GM19467 (cell line): ENCODE results near the gene ANKRD6.

Experiments
- ATAC-seq: cut with Tn5 transposase; IDR thresholded peaks from one replicate; pipeline ENCODE4 v1.9.1; 2021; ENCODE audit warnings: mild to moderate bottlenecking, moderate library complexity; ENCODE audit not compliant: unreplicated experiment

Gene ANKRD6

DNA sequence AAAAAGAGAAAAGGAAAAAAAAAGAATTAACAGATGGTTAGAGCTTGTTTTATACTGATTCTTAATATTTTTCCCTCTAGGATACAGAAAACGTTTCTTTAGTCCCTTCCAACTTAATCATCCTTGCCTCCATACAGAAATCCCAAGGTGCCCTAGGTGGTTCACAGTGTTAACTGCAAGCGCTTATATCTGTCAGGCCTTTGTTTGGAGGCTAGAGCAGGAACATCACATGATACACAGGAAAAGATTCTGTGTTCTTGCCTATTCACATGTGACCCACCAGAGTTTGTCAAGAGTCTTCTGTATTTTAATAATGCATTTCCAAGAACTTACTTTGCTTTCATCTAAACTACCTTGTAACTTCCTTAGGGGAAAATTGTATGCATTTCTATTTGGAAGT lies 31.3 kb downstream of the ANKRD6 start:
- no peak for ATAC-seq

DNA sequence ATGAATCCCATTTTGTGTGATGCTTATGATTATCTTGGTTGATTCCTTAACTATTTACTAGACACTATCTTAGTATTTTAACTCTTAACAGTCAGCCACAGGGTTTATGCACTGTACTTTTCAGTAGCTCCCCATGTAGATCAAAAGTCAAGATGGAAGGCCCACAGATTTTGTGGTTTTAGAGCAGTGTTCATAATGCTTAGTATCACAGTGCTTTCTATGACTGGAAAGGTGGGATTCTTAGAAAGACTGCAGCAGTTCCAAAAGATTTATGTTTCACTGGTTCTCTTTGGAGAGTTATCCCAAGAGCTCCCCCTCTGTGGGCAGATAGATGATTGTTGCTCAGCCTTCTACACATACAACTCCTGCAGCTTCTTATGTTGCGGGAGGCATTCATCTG lies 34.5 kb downstream of the ANKRD6 start:
- no peak for ATAC-seq

DNA sequence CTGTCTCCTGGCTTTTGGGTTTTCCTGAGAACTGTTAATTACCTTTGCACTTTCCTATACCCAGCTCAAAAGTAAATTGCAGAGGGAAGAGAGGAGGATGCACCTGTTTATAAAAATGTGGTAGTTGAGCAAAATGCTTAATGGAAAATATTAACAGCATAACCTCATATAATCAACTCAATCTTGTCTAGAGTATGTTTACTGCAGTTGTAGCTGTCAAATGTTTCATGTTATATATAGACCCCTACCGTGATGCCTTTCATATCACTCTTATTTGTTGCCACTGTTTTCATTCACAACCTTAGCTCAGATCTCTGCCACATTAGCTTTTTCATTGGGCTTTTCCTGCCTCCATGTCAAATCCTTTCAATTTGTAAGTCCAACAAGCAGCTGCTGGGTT lies 36.0 kb downstream of the ANKRD6 start:
- no peak for ATAC-seq

DNA sequence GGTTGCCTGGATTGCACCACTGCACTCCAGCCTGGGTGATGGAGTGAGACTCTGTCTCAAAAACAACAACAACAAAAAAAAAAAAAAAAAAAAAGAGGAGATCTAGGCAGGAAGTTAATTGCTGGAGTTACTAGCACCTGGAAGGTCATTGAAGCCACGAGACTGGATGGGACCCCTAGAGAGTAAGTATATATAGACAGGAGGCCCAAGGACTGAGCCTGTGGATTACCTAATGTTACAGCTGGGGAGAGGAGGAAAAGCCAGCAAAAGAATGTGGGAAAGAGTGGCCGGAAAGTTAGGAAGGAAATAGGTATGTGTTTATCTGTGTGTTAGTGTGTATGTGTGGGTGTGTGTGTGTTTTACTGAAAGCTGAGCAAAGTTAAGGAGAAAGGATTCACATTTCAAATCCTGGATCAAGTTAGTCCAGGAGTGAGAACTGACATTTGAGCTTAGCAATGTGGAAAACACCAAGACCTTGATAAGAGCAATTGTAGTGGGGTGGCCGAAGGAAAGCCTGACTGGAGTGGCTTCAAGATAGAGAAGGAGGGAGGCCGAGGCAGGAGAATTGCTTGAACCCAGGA lies 38.4 kb downstream of the ANKRD6 start:
- ATAC-seq: no peak

DNA sequence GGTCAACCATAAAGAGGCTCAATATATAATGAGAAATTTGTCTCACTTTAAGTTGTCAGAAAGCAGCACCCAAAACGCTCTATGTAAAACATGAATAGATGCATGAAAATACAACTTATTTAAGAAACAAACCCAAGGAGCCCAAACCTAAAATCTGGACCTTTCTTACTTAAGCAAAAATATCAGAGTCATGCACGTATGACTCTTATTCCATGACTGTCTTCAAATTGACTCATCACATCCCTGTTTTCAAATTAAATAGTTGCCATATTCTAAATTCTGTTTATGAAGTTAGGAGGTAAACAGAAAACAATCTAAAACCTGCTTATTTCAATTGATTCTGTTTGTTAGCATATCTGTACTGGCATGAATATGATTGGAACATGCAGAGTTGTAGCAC lies 42.1 kb downstream of the ANKRD6 start:
- ATAC-seq: no peak

DNA sequence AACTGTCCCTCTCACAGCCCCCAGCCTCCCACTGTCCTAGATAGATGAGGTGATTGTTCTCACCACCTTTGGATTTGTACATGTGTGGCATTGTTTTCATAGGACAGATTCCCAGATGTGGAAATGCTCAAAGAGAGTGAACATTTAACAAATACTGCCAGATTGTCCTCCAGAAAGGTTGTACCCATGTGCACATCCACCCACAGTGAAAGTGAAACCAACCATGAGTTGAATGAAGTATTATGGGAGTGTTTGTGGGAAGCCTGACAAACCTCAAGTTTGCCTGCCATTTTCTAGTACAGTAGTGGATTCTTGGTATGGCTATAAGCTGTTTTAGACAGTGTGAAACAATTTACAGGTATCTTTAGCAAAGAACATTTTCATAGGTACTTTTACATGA lies 42.7 kb downstream of the ANKRD6 start:
- ATAC-seq: no peak

DNA sequence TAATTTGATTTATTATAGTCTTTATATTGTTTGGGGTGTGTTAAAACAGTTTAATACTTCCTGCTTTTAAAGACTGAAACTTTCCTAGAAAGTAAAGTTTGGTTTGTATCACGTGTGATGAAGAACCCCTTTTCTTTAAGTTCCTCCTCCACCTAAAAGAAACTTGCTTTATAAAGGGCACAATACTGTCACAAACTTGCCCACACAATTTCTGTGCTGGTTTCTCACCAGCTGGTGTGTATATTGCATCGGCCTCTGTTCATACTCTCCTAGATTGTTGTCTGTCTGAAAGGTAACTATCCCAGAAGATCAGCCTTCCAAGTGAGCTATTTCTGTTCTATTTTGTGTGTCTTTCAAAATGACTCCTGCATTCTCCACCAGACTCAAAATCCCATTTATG lies 46.9 kb downstream of the ANKRD6 start:
- no peak for ATAC-seq

DNA sequence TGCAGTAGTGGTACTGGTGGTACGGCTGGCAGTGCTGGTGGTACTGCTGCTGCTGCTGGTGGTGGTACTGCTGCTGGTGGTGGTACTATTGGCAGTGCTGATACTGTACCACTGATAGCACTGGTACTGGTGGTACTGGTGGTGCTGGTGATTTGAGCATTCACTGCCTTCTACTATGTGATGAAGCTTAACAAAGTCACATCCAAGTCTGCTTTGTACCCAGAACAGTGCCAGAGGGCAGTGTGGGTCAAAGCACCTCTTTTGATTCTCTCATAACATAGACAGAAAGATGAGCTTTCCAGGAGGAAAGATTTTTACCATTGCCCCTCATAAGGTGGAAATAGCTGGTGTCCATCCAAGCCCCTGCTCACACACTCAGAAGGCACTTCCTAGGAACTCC lies 48.7 kb downstream of the ANKRD6 start:
- ATAC-seq: no peak

DNA sequence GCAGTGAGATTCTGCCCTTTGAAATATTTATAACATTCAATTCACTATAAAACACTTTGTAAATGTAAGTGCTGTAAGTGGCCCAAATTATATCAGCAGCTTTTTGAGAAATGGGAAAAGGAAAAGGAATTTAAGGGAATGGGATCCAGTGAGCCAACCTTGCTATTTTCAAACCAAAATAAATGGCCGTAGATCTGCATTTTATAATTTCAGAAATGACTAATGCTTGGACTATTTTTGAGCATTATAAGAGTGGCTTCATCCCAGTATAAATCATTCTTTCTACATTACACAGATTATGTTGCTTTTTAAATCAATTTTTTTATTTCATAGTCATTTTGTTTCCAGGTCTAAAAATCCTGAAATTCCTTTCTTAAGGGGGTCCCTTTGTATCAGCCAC lies 49.2 kb downstream of the ANKRD6 start:
- ATAC-seq: no peak

DNA sequence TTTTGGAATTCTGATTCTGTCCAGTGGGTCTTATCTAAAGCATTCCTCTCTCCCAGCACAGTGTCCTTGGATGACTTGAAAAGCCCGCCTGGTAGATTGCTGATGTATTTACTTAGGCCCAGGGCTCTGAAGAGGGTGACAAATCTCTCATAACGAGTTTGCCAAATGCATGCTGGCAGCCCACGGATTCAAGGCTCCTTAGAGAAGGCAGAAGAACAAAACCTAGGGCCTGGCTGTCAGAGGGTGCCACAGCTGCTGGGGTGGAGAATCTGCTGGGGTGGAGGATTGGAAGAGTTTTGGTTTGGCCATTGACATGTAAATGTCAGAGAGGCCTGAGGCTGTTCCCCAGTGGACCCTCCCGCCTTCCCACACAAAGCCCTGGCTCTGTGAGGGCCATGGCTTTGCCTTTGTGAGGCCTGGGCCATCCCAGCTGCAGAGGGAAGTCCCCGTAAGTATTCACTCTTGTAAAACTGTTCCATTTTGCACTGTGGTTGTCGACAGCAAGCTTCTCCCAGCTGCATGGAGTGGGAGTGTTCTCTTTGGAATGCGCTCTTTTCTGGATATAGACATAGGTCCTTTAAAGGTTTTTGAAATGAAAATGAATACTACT lies 50.3 kb downstream of the ANKRD6 start:
- no peak for ATAC-seq

DNA sequence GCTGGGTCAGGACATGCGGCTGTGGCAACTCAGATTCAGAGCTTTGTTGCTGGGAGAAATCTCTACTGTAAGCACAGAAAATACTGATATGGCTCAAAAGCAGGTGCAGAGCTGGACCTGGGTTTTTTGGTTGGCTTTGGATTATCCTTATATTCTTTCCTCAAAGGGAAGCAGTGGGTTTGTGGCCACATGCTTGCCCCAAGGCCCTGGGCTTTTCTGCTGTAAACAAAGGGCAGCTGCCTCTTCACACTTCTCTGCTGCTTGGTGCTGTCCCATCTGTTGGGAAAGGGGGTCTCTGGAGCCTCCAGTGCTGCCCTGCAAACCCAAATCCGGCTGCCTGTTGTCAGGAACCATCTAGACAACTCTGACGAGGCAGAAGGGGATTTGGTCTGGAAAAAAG lies 52.4 kb downstream of the ANKRD6 start:
- ATAC-seq: no peak

DNA sequence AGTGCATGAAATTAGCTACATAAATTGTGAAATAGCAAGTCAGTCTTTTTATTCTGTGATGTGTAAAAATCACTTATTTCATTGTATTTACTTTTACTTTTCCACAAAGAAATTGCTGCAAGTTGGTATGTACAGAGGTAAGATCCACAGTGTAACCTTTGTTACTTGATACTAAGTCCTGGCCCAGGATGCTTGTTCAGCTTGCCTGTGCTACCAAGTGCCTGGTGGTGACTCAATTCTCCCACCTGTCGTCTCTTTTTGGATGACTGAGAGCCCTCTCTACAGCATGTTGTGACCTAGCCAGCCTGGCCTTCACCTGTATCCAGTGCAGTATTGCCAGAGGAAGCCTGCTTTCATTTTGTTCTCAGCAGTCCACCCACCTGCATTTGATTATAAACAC lies 54.9 kb downstream of the ANKRD6 start:
- ATAC-seq: no peak

DNA sequence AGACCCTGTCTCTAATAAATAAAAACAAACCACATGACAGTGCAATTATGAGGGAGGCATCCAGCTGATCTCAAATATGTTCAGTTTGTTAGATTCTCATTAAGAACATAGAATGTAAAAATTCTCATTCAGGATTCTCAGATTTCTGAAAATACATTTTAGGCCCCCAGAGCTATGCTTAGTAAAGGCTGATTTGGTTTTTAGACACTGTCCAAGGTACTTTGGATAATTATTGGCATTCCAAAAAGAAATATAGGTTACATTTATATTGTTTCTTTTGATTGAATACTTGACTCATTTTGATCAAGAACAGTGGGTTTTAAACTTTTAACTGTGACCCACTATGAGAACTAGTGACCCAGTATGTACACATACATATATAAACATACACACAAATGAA lies 55.5 kb downstream of the ANKRD6 start:
- ATAC-seq: no peak

DNA sequence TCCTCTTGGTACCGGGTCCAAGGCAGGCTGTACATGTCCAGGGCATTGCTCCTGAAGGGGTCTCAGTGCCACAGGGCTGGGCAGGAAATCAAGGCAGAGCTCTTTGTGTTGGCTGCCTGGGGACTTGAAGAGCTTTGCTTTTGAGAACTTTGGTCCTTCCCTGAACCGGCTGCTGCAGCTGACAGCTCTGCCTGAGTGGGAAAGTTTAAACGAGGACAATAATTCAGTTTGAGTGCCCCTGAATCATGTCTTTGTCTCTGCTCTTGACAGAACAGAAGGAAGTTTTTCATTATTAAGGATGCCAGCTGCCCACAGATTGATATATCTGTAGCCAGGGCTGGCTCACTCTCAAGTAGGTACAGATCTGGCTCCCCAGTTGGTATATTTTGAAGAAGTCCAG lies 56.1 kb downstream of the ANKRD6 start:
- no peak for ATAC-seq

DNA sequence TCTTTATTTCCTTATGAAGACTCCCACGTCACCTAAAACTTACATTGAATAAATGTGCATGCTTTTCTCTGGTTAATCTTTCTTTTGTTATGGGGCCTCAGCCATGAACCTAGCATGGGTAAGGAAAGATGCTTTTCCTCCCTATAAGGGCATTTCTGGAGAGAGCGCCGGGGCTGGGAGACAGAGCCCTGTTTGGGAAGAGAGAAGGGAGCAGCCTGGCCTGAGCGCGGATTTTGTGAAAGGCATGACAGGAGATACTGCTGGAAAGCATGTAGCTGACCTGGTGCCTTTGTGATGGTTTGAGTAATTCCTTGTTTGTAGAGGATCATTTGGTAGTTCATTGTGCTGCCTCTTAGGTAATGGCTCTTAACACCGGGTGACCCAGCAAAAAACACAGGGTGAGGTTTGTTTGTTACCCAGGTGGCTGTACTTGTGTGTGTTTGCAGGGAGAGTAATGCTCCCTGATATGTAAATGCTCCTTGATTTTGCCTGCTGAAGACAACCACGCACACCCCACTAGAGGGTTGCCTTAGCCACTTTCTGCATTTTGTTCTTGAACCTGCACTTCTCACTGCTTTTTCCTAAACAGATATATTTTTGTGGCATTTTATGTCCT lies 59.2 kb downstream of the ANKRD6 start:
- ATAC-seq: no peak

DNA sequence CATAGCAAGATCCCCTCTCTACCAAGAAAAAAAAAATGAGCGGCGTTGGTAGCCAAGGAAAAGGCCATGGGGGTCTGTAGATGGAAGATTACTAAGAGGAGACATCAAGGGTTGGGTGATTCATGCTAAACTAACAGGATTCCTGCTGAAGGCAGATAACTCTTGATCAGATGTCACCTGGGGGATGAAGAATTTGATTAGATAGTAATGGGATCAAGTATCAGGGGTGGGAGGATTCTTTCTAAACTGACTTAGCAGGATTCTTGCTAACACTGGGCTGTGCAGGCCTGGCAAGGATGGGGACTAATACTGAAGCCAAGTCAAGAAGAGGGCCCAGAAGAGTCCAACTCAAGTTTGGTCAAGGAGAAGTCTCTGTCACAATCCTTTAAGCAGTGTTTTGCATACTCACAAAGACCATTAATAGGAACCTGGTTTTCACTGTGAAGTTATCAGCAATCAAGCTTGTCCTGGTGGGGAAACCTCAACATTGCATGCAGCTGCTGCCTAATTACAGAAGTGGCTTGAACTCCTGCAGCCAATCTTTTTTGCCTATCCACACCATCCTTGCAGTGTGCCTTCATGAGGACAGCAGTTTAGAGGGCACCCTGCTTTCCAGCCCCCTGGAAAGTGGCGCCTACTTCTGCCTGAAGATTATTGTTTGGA lies 61.3 kb downstream of the ANKRD6 start:
- ATAC-seq: no peak

DNA sequence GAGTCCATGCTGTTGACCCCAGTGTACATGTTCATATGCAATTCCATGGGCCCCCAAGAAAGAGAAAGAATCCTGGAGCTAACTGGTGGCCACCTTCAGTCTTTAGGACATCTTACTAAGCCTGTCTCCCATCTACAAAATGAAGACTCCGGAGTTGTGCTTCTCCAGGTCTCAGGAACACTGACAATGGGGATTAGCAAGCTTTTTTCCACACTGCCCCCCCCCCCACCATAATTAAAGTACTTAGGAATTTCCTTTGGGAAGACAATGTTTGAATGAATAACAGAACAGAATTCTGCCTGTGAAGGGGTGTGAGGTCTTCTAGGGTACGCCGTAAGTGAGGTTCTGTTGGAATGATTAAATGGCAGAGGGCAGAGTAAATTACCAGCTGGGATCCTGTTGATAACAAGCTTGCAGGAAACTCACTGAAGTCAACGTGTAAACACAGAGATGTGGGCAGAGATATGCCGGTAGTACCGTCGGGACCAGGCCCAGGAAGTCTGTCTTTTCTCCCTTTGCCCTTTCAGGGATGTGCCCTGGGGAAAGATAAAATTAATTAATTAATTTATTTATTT lies 63.1 kb downstream of the ANKRD6 start:
- no peak for ATAC-seq

DNA sequence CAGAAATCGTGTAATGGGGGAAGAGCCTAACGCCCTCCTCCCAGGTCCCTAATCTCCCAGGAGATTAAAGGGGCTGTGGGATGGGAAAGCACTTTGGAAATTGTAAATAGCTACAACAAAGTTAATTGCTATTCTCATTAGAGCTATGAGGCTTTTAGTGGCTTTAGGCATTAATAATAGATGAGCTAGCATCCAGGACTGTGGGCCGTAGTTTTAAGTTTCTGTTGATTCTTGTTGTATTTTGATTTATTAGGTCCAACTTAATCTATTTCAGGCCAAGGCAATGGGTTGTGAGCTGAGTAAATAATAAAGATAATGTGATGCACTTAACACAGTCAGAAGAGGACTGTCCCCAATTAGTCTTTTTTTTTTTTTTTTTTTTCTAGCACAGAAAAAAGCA lies 67.7 kb downstream of the ANKRD6 start:
- ATAC-seq: no peak

DNA sequence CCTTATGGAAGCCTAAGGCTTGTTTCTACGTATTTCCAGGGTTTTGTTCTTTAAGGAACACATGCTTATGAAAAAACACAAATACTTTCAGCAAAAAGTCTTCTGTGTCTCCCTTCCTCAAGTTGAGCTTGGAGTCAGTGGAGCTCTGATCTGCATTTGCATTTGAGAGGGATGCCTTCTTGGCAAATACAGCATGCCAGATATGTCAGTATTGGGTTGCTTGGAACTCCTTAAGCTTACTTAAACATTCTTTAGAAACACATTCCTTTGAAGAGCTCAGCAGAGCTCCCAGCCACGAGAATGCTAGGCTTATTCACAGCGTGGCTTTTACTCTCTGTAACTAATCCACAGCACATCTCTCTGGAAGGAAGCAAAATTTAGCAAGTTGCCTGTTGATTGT lies 68.3 kb downstream of the ANKRD6 start:
- ATAC-seq: no peak

DNA sequence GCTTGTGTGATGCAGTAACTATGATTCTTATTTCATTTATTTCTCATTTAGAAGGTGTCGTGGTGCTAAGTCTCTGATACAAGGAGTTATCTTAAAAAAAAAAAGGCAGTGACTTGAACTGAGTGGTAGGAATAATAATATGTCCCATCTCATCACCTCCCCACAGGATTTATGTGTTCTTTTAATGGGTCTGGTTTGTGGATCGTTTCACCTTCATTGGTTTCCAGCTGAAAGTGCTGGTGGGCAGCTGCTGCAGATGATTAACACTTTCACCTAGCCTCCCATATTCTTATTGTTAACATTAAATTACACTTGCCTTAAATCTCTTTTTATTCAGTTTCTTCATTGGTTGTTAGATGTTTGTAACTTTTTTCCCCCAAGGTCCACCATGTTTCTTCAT lies 68.8 kb downstream of the ANKRD6 start:
- no peak for ATAC-seq

DNA sequence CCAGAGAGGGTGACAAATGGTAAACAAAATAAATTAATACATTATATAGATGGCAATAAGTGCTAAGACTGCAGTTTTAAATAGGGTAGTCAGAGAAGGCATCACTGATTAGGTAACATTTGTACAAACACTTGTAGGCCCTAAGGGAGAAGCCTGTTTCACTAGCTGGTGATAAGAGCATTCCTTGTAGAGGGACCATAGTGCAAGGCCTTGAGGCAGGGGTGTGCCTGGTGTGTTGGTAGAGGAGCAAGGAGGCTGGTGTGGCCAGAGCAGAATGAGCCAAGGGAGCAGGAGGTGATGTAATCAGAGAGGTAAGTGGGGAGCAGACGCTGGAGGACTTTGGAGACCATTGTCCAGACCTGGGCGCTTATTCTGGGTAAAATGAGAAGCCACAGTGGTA lies 70.7 kb downstream of the ANKRD6 start:
- no peak for ATAC-seq

DNA sequence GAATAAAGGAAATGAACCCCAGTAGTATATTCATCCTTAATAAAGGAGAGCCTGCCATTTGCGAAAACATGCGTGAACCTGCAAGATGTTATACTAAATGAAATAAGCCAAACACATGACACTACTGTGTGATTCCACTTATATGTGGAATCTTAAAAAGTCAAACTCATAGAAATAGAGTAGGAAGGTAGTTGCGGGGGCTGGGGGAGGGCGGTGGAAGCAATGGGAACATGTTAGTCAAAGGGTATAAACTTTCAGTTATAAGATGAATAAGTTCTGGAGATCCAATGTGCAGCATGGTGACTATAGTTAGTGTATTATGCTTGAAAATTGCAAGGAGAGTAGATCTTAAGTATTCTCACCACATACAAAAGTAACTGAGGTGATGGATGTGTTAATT lies 72.9 kb downstream of the ANKRD6 start:
- no peak for ATAC-seq
